Inferior parietal cortex (tissue), 1 donor: ENCODE results near the gene KRTAP5-10.
"Not testable (repeated sequence)": the region's sequence is repeated elsewhere in the genome, so short reads cannot be mapped to it uniquely, and the experiment has no call there.

ENCODE experiments used
- DNase-seq: peaks from one replicate; pipeline ENCODE4 v3.0.0-alpha.2; 2016; ENCODE audit errors: extremely low spot score

The KRTAP5-10 gene

GRCh38 chr11:71572811-71573210 is 7.4 kb downstream of the KRTAP5-10 start:
- no peak for DNase-seq

- no peak for DNase-seq
Observed at GRCh38 chr11:71574418-71574817, 9.1 kb downstream of the KRTAP5-10 start.

GRCh38 chr11:71575723-71576424 is 10.5 kb downstream of the KRTAP5-10 start:
- no peak for DNase-seq

- not testable (repeated sequence) for DNase-seq
Observed at GRCh38 chr11:71576688-71577465, 11.5 kb downstream of the KRTAP5-10 start.

- no peak for DNase-seq
Observed at GRCh38 chr11:71577469-71578004, 12.2 kb downstream of the KRTAP5-10 start.

- not testable (repeated sequence) for DNase-seq
Observed at GRCh38 chr11:71579513-71579912, 14.2 kb downstream of the KRTAP5-10 start.

- DNase-seq = peak; percentile 75
Observed at GRCh38 chr11:71580057-71581003, 15.0 kb downstream of the KRTAP5-10 start.

GRCh38 chr11:71581826-71582225 is 16.5 kb downstream of the KRTAP5-10 start:
- DNase-seq = no peak

GRCh38 chr11:71582309-71582895 is 17.0 kb downstream of the KRTAP5-10 start, which contains the start of gene KRTAP5-11:
Gene KRTAP5-11, minus strand, starts transcription at chr11:71582875. Its CDS starts 38 bp downstream, at chr11:71582837.
- no peak for DNase-seq

- not testable (repeated sequence) for DNase-seq
Observed at GRCh38 chr11:71582969-71583368, 17.6 kb downstream of the KRTAP5-10 start.

- not testable (repeated sequence) for DNase-seq
Observed at GRCh38 chr11:71585673-71586072, 20.3 kb downstream of the KRTAP5-10 start.

GRCh38 chr11:71588314-71588713 is 23.0 kb downstream of the KRTAP5-10 start:
- DNase-seq = not testable (repeated sequence)

- not testable (repeated sequence) for DNase-seq
Observed at GRCh38 chr11:71588822-71589545, 23.6 kb downstream of the KRTAP5-10 start.

- DNase-seq = not testable (repeated sequence)
Observed at GRCh38 chr11:71589546-71589920, 24.2 kb downstream of the KRTAP5-10 start.

GRCh38 chr11:71603221-71603620 is 37.9 kb downstream of the KRTAP5-10 start:
- DNase-seq = not testable (repeated sequence)

- DNase-seq = not testable (repeated sequence)
Observed at GRCh38 chr11:71604798-71605488, 39.6 kb downstream of the KRTAP5-10 start.

- not testable (repeated sequence) for DNase-seq
Observed at GRCh38 chr11:71606853-71607519, 41.6 kb downstream of the KRTAP5-10 start.

- DNase-seq = not testable (repeated sequence)
Observed at GRCh38 chr11:71607520-71608216, 42.3 kb downstream of the KRTAP5-10 start.
